Gastrocnemius medialis (tissue), 4 donors: ENCODE measurements around the gene ENTPD8.

Source experiments
- CTCF ChIP-seq, 5 experiments: fragments of 450-650 bp in 3 of 5; fragments of 200-600 bp in 2 of 5; sonication (generic) in 2 of 5; IDR thresholded peaks in 4 of 5; conservative IDR thresholded peaks in 1 of 5; 1 replicate in 4 of 5; 2 replicates in 1 of 5; pipeline ENCODE4 v1.5.1; 2016 to 2019; ENCODE audit warnings: antibody characterized with exemption in 5 of 5, mild to moderate bottlenecking in 3 of 5, moderate library complexity in 3 of 5
- POLR2A ChIP-seq, 2 donors: fragments of 450-650 bp; IDR thresholded peaks; one replicate each; pipeline ENCODE4 v1.6.1; 2017; ENCODE audit warnings: antibody characterized with exemption in 2 of 2, mild to moderate bottlenecking in 2 of 2, moderate library complexity in 2 of 2

GRCh38 chr9:137437691-137438590 lies 3.2 kb downstream of the ENTPD8 start:
- TF ChIP-seq CTCF (IDR thresholded peaks at IDR 0.05 in 4 of 5, conservative IDR thresholded peaks at IDR 0.05 in 1 of 5): no peak
- TF ChIP-seq POLR2A (IDR thresholded peaks at IDR 0.05): no peak
